GM19351 (cell line): ENCODE data around the gene TNIP1.

Source experiments
- ATAC-seq: cut with Tn5 transposase; IDR thresholded peaks from one replicate; pipeline ENCODE4 v1.9.1; 2021; ENCODE audit warnings: mild to moderate bottlenecking, moderate library complexity; ENCODE audit not compliant: unreplicated experiment

Gene TNIP1

GRCh38 chr5:151005187-151005949 is 75.5 kb downstream of the TNIP1 start:
- no peak for ATAC-seq

GRCh38 chr5:151004499-151004898 is 76.3 kb downstream of the TNIP1 start:
- ATAC-seq = no peak

DNA sequence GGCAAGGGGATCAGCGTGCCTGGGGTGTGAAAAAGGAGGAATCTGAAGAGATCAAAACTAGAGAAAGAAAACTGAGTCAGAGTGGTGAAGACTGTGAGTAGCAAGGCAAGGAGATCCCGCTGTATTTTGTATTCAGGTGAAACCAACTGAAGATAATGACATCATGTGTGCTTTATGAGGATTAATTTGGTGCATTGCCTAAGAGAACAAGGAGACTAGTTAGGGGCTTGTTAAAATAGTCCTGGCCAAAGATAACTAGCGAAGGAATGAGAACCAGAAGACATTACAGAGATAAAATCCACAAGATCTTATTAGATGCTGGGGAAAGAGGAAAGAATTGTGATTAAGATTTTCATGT is 77.4 kb downstream of the TNIP1 start:
- no peak for ATAC-seq

DNA sequence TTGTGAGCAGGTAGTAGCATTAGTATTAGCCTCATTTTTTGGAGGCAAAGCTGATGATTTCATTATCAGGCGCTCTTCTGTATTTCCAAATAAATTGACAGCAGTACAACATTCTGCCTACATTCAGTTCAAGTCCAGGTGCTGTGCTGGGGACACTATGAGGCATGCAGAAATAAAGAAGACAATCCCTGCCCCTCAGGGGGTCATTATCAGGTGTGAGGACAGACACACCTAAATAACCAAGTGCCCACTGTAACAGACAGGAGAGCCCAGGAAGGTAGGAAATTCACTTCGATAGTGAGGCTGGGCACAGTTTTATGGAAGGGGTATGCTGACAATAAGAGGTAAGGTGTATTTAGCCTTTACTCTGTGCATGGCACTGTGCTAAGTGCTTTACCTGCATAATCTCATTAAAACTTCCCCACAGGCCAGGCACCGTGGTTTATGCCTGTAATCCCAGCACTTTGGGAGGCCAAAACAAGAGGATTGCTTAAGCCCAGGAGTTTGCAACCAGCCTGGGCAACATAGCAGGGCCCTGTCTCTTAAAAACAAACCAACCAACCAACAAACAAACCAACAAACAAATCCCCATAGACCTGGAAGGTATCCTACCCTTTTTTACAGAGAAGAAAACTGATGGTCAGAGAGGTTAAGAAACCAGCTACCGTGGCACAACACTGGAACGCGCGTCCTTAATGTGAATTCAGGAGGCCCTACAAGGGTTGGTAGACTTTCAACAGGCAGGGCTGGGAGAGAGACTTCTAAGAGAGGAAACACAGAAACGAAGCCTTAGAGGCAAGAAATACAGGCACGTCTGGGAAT is 77.9 kb downstream of the TNIP1 start:
- no peak for ATAC-seq

DNA sequence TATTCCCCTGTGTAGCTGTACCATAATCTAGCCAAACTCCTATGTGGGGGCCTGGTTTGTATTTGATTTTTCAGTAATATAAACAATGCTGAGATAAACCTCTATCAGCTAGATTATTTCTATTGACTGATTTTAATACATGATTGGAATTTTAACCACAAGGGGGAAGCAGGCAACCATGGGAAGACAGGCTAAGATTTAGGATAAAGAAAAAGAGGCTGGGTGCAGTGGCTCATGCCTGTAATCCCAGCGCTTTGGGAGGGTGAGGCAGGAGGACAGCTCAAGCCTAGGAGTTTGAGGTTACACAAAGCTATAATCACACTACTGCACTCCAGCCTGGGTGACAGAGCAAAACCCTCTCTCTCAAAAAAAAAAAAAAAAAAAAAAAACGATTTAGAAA is 78.6 kb downstream of the TNIP1 start:
- no peak for ATAC-seq

- no peak for ATAC-seq
These were observed 79.4 kb downstream of the TNIP1 start for GRCh38 chr5:151001436-151001835.

DNA sequence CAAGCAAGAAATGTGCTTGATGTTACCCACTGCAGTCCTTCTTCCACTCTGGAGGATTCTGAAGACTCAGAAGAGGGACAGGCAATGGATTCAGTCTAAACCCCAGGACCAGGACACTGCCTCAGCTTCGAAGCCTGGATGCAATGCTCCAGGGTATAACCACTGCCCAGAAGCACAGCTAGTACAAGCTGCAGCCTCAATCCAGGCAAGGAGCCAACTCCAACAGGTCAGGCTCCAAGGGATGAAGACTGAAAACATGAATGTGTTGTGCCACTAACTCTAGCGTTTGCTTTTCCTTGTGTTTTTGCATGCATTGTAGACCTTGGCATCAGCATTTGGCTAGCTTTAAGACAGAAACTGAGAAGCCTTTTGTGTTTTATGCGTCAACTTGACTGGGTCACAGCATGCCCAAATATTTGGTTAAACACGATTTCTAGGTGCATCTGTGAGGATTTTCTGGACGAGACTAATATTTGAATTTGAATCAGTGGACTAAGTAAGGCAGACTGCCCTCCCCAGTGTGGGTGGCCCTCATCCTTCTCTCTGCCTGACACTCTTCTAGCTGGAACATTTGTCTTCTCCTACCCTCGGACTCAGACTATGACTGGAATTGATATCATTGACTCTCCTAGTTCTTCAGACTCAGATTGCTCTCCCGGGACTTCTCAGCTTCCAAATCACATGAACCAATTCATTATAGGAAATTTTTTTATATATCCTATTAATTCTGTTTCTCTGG is 81.0 kb downstream of the TNIP1 start:
- no peak for ATAC-seq

- no peak for ATAC-seq
These were observed 86.9 kb downstream of the TNIP1 start for GRCh38 chr5:150993826-150994412.

- no peak for ATAC-seq
These were observed 87.4 kb downstream of the TNIP1 start for GRCh38 chr5:150993422-150993821.

GRCh38 chr5:150992705-150993104 is 88.1 kb downstream of the TNIP1 start:
- ATAC-seq = no peak

DNA sequence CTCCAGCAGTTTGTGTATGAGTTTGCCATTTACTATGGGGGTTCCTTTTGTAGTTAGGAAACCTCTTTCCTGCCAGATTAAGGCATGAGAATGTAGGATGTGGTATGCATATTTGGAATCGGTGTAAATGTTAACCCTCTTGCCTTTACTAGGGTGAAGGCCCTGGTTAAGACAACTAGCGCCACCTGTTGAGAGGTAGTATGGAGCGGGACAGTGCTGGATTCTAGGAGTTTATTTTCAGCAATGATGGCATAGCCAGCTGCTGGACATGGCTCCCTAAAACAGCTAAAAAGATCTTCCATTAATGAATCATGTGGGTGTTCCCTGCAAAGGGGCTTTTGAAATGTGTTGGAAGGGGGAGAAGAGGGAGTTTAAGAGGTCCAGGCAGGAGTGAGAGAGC is 91.1 kb downstream of the TNIP1 start:
- ATAC-seq = no peak

DNA sequence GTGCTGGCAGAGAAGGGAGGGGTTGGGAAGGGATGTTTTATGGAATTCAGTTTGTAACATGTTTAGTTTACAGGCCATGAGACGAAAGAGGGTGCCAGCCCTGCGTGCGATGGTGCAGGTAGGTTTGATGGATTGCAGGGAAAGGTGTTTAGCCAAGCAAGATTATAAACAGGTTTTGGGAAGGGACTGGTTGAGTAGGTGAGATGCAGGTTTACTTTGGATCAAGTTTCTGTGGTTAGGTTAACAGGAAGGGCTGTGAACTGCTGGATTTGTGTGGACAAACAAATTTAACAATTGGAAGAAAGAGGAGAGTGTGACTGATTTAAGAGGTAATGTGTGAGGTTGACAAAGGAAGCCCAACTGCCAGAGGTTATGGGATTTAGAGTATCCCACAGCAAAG is 93.1 kb downstream of the TNIP1 start:
- no peak for ATAC-seq
